GM19043 (cell line): Measurements from ENCODE around the gene MAD1L1.

Experiments used
- ATAC-seq: cut with Tn5 transposase; IDR thresholded peaks from one replicate; pipeline ENCODE4 v1.9.1; 2021; ENCODE audit warnings: low read depth; ENCODE audit not compliant: unreplicated experiment

Gene MAD1L1

GRCh38 chr7:2108071-2108455, 124.7 kb downstream of the MAD1L1 start:
- no peak for ATAC-seq

GRCh38 chr7:2107386-2108070, 125.2 kb downstream of the MAD1L1 start:
- ATAC-seq, result no peak

GRCh38 chr7:2106924-2107323, 125.8 kb downstream of the MAD1L1 start:
- no peak for ATAC-seq

GRCh38 chr7:2106440-2106839, 126.3 kb downstream of the MAD1L1 start:
- no peak for ATAC-seq

GRCh38 chr7:2105917-2106316, 126.8 kb downstream of the MAD1L1 start:
- no peak for ATAC-seq

- no peak for ATAC-seq
Measured at GRCh38 chr7:2105280-2105679, 127.5 kb downstream of the MAD1L1 start.

- no peak for ATAC-seq
Measured at GRCh38 chr7:2104716-2105115, 128.0 kb downstream of the MAD1L1 start.

GRCh38 chr7:2104107-2104710, 128.5 kb downstream of the MAD1L1 start:
- no peak for ATAC-seq

GRCh38 chr7:2103071-2103898, 129.5 kb downstream of the MAD1L1 start:
- no peak for ATAC-seq

- ATAC-seq, result no peak
Measured at GRCh38 chr7:2102375-2102723, 130.4 kb downstream of the MAD1L1 start.

- no peak for ATAC-seq
Measured at GRCh38 chr7:2101630-2102374, 130.9 kb downstream of the MAD1L1 start.

- ATAC-seq, result peak; percentile 64
Measured at GRCh38 chr7:2100278-2101208, 132.2 kb downstream of the MAD1L1 start.

- no peak for ATAC-seq
Measured at GRCh38 chr7:2099048-2099957, 133.4 kb downstream of the MAD1L1 start.

GRCh38 chr7:2098496-2098895, 134.2 kb downstream of the MAD1L1 start:
- ATAC-seq, result no peak

- ATAC-seq, result no peak
Measured at GRCh38 chr7:2098056-2098455, 134.7 kb downstream of the MAD1L1 start.

GRCh38 chr7:2097492-2097891, 135.3 kb downstream of the MAD1L1 start:
- no peak for ATAC-seq

- ATAC-seq, result no peak
Measured at GRCh38 chr7:2096692-2097387, 135.9 kb downstream of the MAD1L1 start.

GRCh38 chr7:2095436-2095835, 137.3 kb downstream of the MAD1L1 start:
- ATAC-seq, result no peak
